HG03521 (cell line): ENCODE data around the gene LRMDA.

Source experiments
- ATAC-seq: cut with Tn5 transposase; IDR thresholded peaks from one replicate; pipeline ENCODE4 v1.9.1; 2021; ENCODE audit warnings: mild to moderate bottlenecking, moderate library complexity; ENCODE audit not compliant: unreplicated experiment

The LRMDA gene

DNA sequence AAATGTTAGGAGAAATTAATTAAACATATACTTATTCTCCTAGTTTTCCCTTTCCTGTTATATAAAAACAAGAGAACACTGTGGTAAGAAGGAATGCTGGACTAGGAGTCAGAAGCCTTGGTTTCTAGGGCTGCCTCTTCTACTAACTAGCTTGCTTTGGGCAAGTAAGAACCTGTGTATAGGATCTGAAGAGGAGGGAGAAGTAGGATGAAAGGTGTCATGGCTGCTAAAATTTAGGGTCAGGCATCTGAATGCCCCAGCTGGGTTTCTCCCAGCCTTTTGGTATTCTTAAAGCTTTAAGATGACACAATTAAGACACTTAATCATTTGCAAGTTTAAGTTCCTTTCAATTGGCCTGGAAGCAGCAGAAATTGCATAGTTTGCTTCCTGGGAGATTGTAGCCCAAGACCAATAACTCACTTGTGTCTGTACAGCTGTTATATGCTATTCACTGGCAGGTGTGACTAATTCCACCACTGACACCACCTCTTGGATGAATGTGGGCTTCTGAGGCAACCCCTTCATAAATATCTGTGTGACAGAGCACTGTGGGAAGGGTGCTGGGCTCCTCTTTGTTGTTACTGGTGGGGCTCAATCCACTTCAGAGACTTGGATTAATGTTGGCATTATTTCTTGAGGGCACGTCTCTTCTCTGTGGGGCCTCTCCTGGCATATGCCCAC lies 137.2 kb downstream of the LRMDA start:
- ATAC-seq: no peak

- no peak for ATAC-seq
These were observed 138.1 kb downstream of the LRMDA start for GRCh38 chr10:75569506-75569905.

DNA sequence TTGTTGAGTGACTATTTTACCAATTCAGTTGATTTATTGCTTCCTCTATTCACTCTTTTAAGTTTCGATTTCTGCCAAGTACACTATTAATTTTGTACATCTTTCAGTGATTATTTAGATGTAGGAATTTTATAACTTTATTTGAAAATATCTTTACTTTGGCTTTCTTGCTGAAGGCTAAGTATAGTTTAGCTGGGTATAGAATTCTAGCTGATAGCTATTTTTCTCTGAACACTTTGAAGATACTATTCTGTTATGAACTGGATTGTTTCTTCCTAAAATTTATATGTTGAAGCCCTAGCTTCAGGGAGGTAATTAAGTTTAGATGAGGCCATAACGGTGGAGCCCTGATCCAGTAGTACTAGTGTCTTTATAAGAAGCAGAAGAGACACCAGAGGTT lies 141.1 kb downstream of the LRMDA start:
- no peak for ATAC-seq

GRCh38 chr10:75575940-75576339 lies 144.5 kb downstream of the LRMDA start:
- no peak for ATAC-seq

DNA sequence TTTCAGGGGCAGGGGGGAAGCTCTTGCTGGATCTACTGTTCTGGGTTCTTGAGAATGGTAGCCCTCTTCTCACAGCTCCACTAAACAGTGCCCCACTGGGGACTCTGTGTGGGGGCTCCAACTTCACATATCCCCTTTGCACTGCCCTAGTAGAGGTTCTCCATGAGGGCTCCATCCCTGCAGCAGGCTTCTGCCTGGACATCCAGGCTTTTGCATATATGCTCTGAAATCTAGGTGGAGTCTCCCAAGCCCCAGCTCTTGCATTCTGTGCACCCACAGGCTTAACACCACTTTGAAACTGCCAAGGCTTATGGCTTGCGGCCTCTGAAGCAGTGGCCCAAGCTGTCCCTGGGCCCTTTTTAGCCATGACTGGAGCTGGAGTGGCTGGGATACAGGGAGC lies 150.7 kb downstream of the LRMDA start:
- ATAC-seq: no peak

DNA sequence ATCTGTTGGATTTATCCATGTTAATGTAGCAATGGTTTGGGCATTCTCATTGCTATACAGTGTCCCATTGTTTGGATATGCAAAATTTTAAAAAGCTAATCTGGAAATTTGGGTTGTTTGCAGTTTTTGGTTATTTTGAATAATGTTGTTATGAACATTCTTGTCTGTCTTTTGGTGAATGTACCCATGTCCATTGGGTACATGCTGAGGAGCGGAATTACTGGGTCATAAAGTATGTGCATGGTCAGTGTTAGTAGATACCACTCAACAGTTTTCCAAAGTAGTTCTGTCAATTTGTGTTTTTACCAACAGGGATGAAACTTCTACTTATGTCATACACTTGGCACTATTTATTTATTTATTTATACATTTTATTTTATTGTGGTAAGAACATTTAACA lies 153.9 kb downstream of the LRMDA start:
- no peak for ATAC-seq

GRCh38 chr10:75586814-75587213 lies 155.4 kb downstream of the LRMDA start:
- no peak for ATAC-seq

- ATAC-seq: no peak
These were observed 156.6 kb downstream of the LRMDA start for GRCh38 chr10:75588031-75588430.

GRCh38 chr10:75589895-75590654 lies 158.7 kb downstream of the LRMDA start:
- ATAC-seq: no peak

DNA sequence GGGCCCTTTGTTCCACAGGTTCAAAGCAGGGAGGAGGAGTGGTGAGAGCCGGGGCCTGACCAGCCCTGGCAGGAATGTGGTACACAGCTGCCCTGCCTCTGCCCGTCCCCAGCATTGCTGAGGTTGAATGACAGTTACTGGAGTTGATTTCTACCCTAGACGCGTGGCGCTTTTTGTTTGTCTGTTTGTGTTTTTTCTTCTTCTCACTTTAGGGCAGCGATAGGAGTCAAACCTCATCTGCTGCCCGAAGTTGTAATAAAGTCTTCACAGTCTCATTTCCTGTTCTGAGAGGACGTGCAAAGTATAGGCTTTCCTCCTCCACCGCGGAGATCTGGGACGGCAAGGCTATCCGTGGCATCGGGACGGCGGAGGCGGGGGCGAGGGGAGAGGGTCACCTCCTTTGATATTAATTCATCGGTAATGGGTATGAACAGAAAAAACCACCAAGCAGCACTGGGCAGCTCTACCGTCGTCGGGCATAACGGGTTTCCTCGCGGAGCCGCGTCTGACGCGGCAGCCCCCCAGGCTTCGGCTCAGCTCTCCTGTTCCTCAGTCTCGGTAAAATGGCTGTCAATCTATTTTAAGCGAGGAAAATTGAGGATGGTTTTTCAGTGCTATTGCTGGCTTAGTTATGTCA lies 160.8 kb downstream of the LRMDA start:
- ATAC-seq: no peak

DNA sequence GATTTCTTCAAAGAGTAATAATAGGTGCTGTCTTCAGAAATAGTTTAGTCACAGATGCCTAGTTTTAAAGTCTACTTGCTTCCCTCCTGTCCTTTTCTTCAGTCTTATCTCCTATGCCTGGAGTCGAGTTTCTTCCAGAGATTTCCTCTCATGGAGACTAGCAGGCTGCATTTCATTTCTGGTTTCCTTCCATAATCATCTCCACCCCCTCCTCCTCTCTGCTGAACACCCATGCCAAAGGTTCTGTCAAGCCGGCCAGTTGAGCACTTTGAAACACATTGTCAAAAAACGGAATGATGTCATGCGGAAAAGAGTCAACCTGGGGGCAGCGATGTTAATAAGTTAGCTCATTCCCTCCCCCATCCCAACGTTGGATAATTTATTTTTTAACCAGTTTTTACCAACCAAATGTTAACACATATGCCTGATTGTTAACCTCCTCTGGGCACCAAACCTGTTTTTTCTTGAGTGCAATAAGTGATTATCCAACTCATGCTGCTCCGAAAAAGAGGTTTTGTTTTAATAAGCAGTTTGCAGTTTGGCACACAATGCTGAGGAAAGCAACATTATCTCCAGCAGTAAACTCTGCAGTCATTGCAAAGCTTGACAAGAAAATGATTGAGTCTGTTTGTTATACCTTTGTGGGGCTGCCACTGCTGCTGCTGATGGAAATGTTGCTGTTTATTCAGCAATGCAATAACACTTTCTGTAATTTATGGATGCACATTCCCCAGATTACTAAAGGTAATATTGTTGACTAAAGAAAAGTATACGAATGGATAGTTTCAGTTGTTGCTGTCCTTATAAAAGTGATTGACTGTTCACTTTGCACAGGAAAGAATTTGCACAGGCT lies 161.6 kb downstream of the LRMDA start:
- ATAC-seq: no peak

GRCh38 chr10:75593692-75594556 lies 162.5 kb downstream of the LRMDA start:
- ATAC-seq: no peak

DNA sequence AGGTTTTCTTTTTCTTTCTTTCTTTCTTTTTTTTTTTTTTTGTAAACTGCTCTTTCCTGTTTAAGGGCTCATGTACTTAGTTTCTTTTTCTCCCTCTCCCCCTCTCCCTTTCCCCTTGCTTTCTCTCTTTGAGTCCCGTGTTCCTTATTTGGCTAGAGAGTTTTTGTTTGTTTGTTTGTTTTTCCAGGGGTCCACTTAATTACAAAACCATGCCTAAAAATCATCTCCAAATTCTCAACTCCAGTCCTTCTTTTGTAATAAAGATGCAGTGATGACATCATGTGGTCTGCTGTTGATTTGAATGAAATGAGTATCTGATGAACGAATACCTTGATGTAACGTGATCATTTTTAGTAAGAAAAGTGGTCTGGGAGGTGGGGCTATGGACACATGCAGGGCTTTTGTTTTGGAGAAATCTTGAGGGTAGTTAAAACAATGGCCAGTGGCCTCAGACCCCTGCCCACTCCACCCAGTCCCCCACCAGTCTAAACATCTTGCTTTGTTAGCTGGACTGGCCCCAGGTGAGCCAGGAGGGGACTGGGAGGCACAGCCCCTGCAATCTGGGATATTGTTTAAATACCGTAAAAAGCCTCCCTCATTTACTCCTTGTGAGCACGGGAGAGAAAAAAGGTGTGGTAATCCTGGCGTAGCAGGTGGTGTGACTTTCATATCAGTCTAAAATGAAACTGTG lies 165.7 kb downstream of the LRMDA start:
- no peak for ATAC-seq

DNA sequence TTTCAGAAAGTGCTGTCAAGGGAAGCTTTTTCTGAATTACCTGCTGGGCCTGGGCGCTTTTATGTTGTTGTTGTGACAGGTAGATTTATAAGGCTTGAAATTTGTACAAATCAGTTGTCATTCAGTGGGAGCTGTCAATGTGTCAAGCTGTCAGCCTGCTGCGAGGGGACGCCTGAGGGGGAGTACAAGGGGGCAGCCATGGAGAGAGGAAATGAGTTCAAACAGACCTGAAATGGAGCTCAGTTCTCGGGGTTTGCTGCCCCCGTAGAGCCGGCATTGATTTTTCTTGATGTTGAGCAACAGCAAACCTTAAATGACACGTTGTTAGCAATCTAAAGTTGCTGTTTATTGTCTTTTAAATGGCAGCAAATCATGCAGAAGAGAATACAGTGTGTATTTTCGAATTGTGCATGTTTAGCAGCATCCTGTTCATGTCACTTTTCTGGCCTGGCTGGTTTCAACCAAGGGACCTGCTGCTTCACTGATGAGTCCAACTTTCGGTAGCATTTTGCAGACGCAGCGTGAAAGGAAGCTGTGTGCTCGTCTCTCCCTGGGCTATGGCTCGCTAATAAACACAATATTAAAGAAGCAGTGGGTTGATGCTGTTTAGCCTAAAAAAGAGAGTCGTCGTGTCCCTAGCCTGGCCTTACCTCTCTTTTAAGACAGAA lies 166.5 kb downstream of the LRMDA start:
- no peak for ATAC-seq

GRCh38 chr10:75598998-75599397 lies 167.6 kb downstream of the LRMDA start:
- no peak for ATAC-seq

DNA sequence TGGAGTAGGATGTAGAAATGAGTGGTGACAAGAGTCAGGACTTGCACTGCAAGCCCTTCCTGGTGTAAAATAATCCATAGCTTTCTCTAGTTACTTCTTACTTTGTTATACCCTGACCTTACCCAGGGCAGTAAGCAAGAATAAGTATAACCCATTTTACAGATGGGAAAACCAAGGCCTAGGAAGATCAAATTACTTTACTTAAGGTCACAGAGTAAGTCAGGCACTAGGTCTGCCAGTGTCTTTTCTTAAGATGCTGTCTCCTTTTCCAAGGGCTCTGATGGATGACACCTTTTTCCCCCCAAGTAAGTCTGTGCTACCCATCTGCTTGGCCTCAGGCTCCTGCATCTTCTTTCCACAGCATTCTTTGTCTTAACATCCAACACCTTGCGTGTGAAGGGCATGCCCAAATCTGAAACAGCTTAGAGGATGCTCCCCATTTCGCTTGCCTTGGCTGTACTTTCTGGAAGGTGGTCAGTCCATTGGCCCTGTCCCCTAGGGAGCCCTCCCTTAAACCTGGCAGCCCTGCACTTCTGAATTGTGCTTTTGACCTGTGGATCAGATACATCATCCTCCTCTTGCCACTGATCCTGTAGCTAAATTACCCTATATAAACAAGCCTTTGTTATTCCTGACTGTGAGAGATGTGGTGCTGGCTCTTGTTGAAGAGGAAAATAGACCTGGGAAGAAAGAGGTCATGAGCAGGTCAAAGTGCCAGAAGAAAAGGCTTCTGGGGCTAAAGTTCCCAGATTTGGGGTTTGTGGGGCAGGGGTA lies 168.6 kb downstream of the LRMDA start:
- ATAC-seq: no peak

GRCh38 chr10:75600833-75601232 lies 169.4 kb downstream of the LRMDA start:
- no peak for ATAC-seq

GRCh38 chr10:75602341-75602740 lies 170.9 kb downstream of the LRMDA start:
- ATAC-seq: no peak
